Panc1 (cell line): ENCODE measurements around the gene APP. TPM values are rescaled to one million over a fixed set of nuclear protein-coding genes. Genes with fewer than 3 reads are reported as not detected.

ENCODE experiments used
- ATAC-seq: fragments of 200-7000 bp; cut with Tn5 transposase; 2 replicates; pipeline ENCODE4 v1.9.1; 2020; ENCODE audit warnings: mild to moderate bottlenecking, moderate library complexity
- Bru-seq: library from RNA; stranded (reverse); fragments of 400-500 nt; gene quantifications from one replicate; lab custom pipeline; 2021; lab: Mats Ljungman, UMichigan
- BruChase-seq, 2 experiments: library from RNA; stranded (reverse); fragments of 400-500 nt; gene quantifications; one replicate each; lab custom pipeline; 2021; lab: Mats Ljungman, UMichigan
- BruUV-seq: library from RNA; stranded (reverse); fragments of 400-500 nt; replicated peaks from 2 replicates; lab custom pipeline; 2021; lab: Mats Ljungman, UMichigan
- CTCF ChIA-PET: fragments of 300-600 bp; sonication (Branson Sonifier 250); formaldehyde crosslinking; loops from one replicate; lab custom pipeline; 2022; ENCODE audit warnings: antibody characterized with exemption; lab: Charles Lee
- POLR2A ChIA-PET: fragments of 300-600 bp; sonication (Branson Sonifier 250); formaldehyde crosslinking; loops from one replicate; lab custom pipeline; 2022; ENCODE audit warnings: antibody characterized with exemption; lab: Charles Lee
- DNase-seq: peaks from one replicate; pipeline ENCODE4 v3.0.0-alpha.2; 2010; ENCODE audit warnings: low read depth, low spot score
- H3K27ac ChIP-seq: 2 replicates; pipeline ENCODE4 v1.5.1; 2011; ENCODE audit warnings: mild to moderate bottlenecking, low read length, inconsistent platforms
- H3K27me3 ChIP-seq: fragments of 200-500 bp; sonication (Bioruptor generic); 2 replicates; pipeline ENCODE4 v1.6.0; 2014; ENCODE audit warnings: low read length, inconsistent platforms; ENCODE audit not compliant: control insufficient read depth, insufficient read depth
- H3K36me3 ChIP-seq: fragments of 200-500 bp; sonication (Bioruptor generic); 2 replicates; pipeline ENCODE4 v1.5.1; 2014; ENCODE audit warnings: inconsistent platforms, mild to moderate bottlenecking, low read length, moderate library complexity; ENCODE audit not compliant: control insufficient read depth, insufficient read depth
- H3K4me1 ChIP-seq: 2 replicates; pipeline ENCODE4 v1.5.1; 2011; ENCODE audit warnings: inconsistent platforms, mild to moderate bottlenecking, low read length, moderate library complexity; ENCODE audit not compliant: control insufficient read depth, insufficient read depth
- H3K4me3 ChIP-seq, 2 experiments: 2 replicates each; pipeline ENCODE4 v1.5.1; 2011 to 2012; ENCODE audit warnings: low read depth in 2 of 2, low read length in 2 of 2, mild to moderate bottlenecking in 2 of 2, inconsistent platforms in 1 of 2, moderate library complexity in 1 of 2
- H3K9me3 ChIP-seq: fragments of 200-500 bp; sonication (Bioruptor generic); 2 replicates; pipeline ENCODE4 v1.5.1; 2014; ENCODE audit warnings: low read depth, mild to moderate bottlenecking, inconsistent platforms, low read length, moderate library complexity; ENCODE audit not compliant: control insufficient read depth, insufficient read depth
- CTCF ChIP-seq: fragments of 450-650 bp; IDR thresholded peaks from 2 replicates; pipeline ENCODE4 v1.5.1; 2017; ENCODE audit warnings: mild to moderate bottlenecking
- POLR2AphosphoS5 ChIP-seq: IDR thresholded peaks from 2 replicates; pipeline ENCODE4 v1.6.1; 2012; ENCODE audit warnings: mild to moderate bottlenecking, low read depth, low read length, moderate library complexity
- SIN3A ChIP-seq: IDR thresholded peaks from 2 replicates; pipeline ENCODE4 v1.6.1; 2012; ENCODE audit warnings: low read depth, mild to moderate bottlenecking, low read length, moderate library complexity, borderline replicate concordance; ENCODE audit not compliant: insufficient read depth
- TCF7L2 ChIP-seq: IDR thresholded peaks from 2 replicates; pipeline ENCODE4 v1.6.1; 2011; ENCODE audit warnings: mild to moderate bottlenecking, low read depth, low read length, inconsistent platforms
- in situ Hi-C: cut with HindIII; loops from 2 replicates; pipeline ENCODE4 v1.10.0; 2016; ENCODE audit warnings: low sequenced_read_pairs, low pct_unique_long_range_greater_than_20kb
- intact Hi-C: fragments of 100-400 bp; cut with micrococcal nuclease; formaldehyde crosslinking; loops from one replicate; pipeline ENCODE4 v1.10.0; 2022; ENCODE audit not compliant: unreplicated experiment
- long read RNA-seq: library from polyadenylated mRNA; unstranded; transcript quantifications from one replicate; pipeline ENCODE4 v2.0.0, GENCODE V29; 2021; ENCODE audit not compliant: unreplicated experiment
- polyA plus RNA-seq: library from polyadenylated mRNA; unstranded; fragments of >200 nt; gene quantifications from one replicate; pipeline ENCODE4 v1.2.1, GENCODE V29; 2012; ENCODE audit warnings: missing spikeins; ENCODE audit not compliant: insufficient read length
- total RNA-seq: library from RNA; stranded (reverse); gene quantifications from one replicate; pipeline ENCODE4 v1.2.1, GENCODE V29; 2021; ENCODE audit not compliant: unreplicated experiment
- TF ChIP-seq, protein P1 (sequence below), 2 experiments: IDR thresholded peaks; 2 replicates each; pipeline ENCODE4 v1.6.1; 2011 to 2012; ENCODE audit warnings: low read depth in 2 of 2, control low read depth in 1 of 2, low read length in 1 of 2, mild to moderate bottlenecking in 1 of 2, moderate library complexity in 1 of 2; ENCODE audit not compliant: insufficient read depth in 1 of 2

APP gene
- total RNA-seq (542 TPM), Bru-seq, nascent RNA (percentile 96 among the genes with signal in this experiment), BruChase-seq, experiment 1, labeled RNA remaining after a 2-hour chase (percentile 80 among the genes with signal in this experiment), BruChase-seq, experiment 2, labeled RNA remaining after a 6-hour chase (percentile 86 among the genes with signal in this experiment)
- polyA plus RNA-seq, result 700 TPM
- long read RNA-seq, transcript APP-201 (18 exons, 3,467 nt), result major isoform, 11 of 151 reads
- long read RNA-seq, partial matches to known transcripts, result 22 of 151 reads
- long read RNA-seq, other reads (novel, unspliced or antisense), result 114 of 151 reads

DNA sequence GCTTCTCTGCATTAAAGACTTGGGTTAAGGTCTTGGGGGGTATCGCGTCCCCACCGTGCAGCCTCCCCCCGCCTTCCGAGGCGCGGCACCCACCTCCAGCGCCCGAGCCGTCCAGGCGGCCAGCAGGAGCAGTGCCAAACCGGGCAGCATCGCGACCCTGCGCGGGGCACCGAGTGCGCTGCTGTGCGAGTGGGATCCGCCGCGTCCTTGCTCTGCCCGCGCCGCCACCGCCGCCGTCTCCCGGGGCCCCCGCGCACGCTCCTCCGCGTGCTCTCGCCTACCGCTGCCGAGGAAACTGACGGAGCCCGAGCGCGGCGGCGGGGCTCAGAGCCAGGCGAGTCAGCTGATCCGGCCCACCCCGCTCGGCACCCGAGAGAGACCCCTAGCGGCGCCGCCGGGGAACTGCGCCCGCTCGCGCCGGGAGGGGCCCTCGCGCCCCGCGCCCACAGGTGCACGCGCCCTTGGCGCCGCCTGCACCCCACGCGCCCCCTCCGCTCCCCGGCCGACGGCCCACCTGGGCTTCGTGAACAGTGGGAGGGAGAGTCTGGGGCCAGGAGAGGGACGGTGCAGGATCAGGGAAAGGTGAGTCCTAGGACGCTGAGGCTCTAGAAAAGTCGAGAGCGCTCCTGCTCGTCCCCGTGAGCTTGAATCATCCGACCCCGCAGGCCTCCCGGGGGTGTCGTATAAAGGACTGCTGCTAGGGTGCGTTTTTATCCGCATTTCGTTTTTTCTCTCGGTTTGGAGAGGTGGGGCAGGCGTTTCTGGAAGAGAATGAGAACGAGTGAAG is at the start of gene APP:
Gene APP, minus strand, starts transcription at position 300 of the 787 bp plus-strand sequence. Its CDS starts 150 bp downstream, at position 150.
- POLR2A ChIA-PET, result no interaction called here
- CTCF ChIA-PET, result no interaction called here

DNA sequence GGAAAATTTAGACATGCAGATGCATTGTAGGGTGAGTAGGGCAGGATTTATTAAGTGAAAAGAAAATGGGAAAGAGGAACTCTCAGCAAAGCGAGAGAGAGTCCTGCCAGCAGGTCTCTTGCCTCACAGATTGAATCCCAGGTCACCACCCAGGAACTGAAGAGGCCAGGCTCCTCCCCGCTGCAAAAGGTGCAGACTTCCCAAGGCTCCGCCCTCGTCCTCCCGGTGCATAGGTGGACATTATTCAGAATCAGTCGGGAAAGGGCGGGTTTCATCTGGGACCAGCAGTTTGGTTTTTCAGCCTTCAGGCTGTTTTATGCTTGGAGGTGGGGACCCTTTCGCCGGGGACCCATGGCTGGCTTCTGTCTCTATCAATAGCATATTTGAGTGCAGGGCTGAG is 41.6 kb upstream of the APP start:
- no peak for ATAC-seq
- no TSS peak for BruUV-seq

More for the DNA sequence above, at the start of gene APP:
- Histone ChIP-seq H3K4me3 (peak within 1 kb of the TSS; percentile 79 to 81), H3K36me3 (peaks cover 6% of the 10 kb centered on the region), H3K27ac (peak within 1 kb of the TSS; percentile 84), H3K9me3 (no peaks in the 10 kb centered on the region), H3K4me1 (peaks cover 18% of the 10 kb centered on the region), H3K27me3 (no peaks in the 10 kb centered on the region)
- ATAC-seq (peak; percentile 82), DNase-seq (no peak)
- no TSS peak for BruUV-seq
- in situ Hi-C loops (no loop called here), intact Hi-C loops (loop anchor here (10.0 kb wide), 1 partner anchor 544 kb away; no protein-coding TSS in a partner anchor)
- TF ChIP-seq SIN3A (0 out of 2 replicates have a peak, but pooled peaks have one; percentile 62), TCF7L2 (no peak), POLR2AphosphoS5 (peak; percentile 44; the same call in 1 of the 2 replicates), CTCF (peak; percentile 95)
- TF ChIP-seq, protein P1, sequence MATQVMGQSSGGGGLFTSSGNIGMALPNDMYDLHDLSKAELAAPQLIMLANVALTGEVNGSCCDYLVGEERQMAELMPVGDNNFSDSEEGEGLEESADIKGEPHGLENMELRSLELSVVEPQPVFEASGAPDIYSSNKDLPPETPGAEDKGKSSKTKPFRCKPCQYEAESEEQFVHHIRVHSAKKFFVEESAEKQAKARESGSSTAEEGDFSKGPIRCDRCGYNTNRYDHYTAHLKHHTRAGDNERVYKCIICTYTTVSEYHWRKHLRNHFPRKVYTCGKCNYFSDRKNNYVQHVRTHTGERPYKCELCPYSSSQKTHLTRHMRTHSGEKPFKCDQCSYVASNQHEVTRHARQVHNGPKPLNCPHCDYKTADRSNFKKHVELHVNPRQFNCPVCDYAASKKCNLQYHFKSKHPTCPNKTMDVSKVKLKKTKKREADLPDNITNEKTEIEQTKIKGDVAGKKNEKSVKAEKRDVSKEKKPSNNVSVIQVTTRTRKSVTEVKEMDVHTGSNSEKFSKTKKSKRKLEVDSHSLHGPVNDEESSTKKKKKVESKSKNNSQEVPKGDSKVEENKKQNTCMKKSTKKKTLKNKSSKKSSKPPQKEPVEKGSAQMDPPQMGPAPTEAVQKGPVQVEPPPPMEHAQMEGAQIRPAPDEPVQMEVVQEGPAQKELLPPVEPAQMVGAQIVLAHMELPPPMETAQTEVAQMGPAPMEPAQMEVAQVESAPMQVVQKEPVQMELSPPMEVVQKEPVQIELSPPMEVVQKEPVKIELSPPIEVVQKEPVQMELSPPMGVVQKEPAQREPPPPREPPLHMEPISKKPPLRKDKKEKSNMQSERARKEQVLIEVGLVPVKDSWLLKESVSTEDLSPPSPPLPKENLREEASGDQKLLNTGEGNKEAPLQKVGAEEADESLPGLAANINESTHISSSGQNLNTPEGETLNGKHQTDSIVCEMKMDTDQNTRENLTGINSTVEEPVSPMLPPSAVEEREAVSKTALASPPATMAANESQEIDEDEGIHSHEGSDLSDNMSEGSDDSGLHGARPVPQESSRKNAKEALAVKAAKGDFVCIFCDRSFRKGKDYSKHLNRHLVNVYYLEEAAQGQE (IDR thresholded peaks at IDR 0.05; ENCODE audit: insufficient read depth in 1 of 2, low read depth in 2 of 2, low read length in 1 of 2), result 0 out of 4 replicates have a peak, but pooled peaks of 1 of the 2 experiments have one; percentile 33

More for the DNA sequence above, 41.6 kb upstream of the APP start:
- no peaks in the 10 kb centered on the region for H3K9me3 ChIP-seq
- DNase-seq, result no peak
- H3K4me1 ChIP-seq, result no peaks in the 10 kb centered on the region
- TF ChIP-seq POLR2AphosphoS5 (no peak), CTCF (no peak), SIN3A (no peak)
- TF ChIP-seq, protein P1 (IDR thresholded peaks at IDR 0.05; ENCODE audit: insufficient read depth in 1 of 2, low read depth in 2 of 2, low read length in 1 of 2), result no peak
- H3K36me3 ChIP-seq, result no peaks in the 10 kb centered on the region
- in situ Hi-C loops (no loop called here), intact Hi-C loops (no loop called here)
- no peaks in the 10 kb centered on the region for H3K27me3 ChIP-seq
- no peak overlapping the region for H3K27ac ChIP-seq
- POLR2A ChIA-PET, result no interaction called here
- H3K4me3 ChIP-seq, result no peak overlapping the region
- CTCF ChIA-PET, result no interaction called here
